ENCODE measurements around the gene YY2. TPM values are rescaled to one million over a fixed set of nuclear protein-coding genes. Genes with fewer than 3 reads are reported as not detected.

YY2 gene
- total RNA-seq, 4 donors from 2014 or later, result 0.26 to 4.4 (median 3.7) TPM; not detected in 1

DNA sequence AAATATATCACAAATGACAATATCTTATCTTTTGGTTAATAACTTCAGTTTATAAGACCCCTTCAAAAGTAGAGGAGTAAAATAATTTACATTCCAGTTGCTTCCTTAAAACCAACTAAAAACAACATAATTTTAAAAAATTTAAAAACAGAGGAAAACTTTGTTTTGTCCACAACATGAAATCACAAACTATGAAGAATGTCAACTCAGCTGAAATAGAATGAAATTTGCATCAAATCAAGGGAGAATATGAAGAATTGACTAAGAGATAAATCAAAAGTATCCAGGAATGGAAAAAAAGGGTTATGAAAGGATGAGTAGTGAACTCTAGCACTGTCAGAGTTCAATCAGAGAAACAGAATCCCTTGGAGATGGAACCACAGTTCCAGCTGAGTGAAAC lies 2.2 kb upstream of the YY2 start:
- Histone ChIP-seq H3K36me3 (no peaks in the 10 kb centered on the region), H3K9me3 (no peaks in the 10 kb centered on the region), H3K4me3 (no peak overlapping the region), H3K27ac (no peak overlapping the region), H3K27me3 (no peaks in the 10 kb centered on the region), H3K4me1 (no peaks in the 10 kb centered on the region)
- no peak for DNase-seq
- intact Hi-C loops (cut with DNase I; ENCODE audit: low total_unique reads), result no loop called here
- TF ChIP-seq, protein P1, sequence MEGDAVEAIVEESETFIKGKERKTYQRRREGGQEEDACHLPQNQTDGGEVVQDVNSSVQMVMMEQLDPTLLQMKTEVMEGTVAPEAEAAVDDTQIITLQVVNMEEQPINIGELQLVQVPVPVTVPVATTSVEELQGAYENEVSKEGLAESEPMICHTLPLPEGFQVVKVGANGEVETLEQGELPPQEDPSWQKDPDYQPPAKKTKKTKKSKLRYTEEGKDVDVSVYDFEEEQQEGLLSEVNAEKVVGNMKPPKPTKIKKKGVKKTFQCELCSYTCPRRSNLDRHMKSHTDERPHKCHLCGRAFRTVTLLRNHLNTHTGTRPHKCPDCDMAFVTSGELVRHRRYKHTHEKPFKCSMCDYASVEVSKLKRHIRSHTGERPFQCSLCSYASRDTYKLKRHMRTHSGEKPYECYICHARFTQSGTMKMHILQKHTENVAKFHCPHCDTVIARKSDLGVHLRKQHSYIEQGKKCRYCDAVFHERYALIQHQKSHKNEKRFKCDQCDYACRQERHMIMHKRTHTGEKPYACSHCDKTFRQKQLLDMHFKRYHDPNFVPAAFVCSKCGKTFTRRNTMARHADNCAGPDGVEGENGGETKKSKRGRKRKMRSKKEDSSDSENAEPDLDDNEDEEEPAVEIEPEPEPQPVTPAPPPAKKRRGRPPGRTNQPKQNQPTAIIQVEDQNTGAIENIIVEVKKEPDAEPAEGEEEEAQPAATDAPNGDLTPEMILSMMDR (IDR thresholded peaks at IDR 0.05), result no peak
- TF ChIP-seq POLR2A (IDR thresholded peaks at IDR 0.05), result no peak

DNA sequence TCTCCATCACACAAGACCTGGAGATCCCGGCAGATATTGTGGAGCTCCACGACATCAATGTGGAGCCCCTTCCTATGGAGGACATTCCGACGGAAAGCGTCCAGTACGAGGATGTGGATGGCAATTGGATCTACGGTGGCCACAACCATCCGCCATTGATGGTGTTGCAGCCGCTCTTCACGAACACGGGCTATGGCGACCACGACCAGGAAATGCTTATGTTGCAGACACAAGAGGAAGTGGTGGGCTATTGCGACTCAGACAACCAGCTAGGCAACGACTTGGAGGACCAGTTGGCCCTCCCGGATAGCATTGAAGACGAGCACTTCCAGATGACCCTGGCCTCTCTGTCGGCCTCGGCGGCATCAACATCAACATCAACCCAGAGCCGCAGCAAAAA lies 717 bp downstream of the YY2 start:
- Histone ChIP-seq H3K4me1 (no peaks in the 10 kb centered on the region), H3K9me3 (no peaks in the 10 kb centered on the region), H3K27me3 (no peaks in the 10 kb centered on the region), H3K4me3 (no peak overlapping the region), H3K27ac (no peak overlapping the region), H3K36me3 (no peaks in the 10 kb centered on the region)
- no peak for DNase-seq
- TF ChIP-seq POLR2A (IDR thresholded peaks at IDR 0.05), result no peak
- TF ChIP-seq, protein P1 (IDR thresholded peaks at IDR 0.05), result no peak
- intact Hi-C loops (cut with DNase I; ENCODE audit: low total_unique reads), result no loop called here

DNA sequence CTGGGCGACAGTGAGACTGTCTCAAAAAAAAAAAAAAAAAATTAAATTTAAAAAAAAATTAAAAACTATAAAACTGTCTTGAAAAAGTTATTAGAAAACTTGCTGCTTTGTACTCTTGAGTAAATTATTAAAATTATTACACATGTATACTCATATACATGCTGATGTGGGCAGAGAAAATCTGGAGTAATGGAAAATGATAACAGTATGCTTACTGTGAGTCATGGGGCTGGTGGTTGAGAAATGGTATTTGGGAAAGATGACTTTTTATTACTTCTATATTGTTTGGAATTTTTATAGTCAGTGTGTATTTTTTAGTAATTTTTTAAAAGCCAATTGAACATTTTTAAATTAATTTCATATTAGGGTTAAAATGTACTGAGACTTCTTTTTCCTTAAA lies 7.5 kb downstream of the YY2 start:
- no peak for DNase-seq
- intact Hi-C loops (cut with DNase I; ENCODE audit: low total_unique reads), result no loop called here
- no peak overlapping the region for H3K4me3 ChIP-seq
- H3K4me1 ChIP-seq, result no peaks in the 10 kb centered on the region
- no peaks in the 10 kb centered on the region for H3K27me3 ChIP-seq
- no peaks in the 10 kb centered on the region for H3K36me3 ChIP-seq
- no peak for TF ChIP-seq POLR2A (IDR thresholded peaks at IDR 0.05)
- TF ChIP-seq, protein P1 (IDR thresholded peaks at IDR 0.05), result no peak
- no peaks in the 10 kb centered on the region for H3K9me3 ChIP-seq
- H3K27ac ChIP-seq, result no peak overlapping the region

DNA sequence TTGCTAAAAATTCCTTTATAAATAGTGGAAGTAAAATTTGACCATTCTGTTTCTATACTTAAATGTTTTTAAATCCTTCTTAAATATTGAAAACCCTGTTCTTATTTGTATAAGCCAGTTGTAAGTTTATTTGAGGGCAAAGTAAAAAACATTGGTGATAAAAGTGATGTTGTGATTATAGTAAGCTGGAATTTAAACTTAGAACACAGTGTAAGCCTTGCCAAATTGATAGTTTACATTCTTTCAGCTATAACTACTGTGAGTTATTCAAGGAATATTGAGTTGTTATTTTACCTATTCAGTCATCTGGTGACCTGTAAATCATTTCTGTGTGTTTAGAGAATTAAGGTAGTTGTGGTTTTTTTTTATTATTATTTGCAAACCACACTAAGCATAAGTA lies 9.6 kb downstream of the YY2 start:
- Histone ChIP-seq H3K27ac (no peak overlapping the region), H3K36me3 (no peaks in the 10 kb centered on the region), H3K4me1 (no peaks in the 10 kb centered on the region), H3K4me3 (no peak overlapping the region), H3K27me3 (no peaks in the 10 kb centered on the region), H3K9me3 (no peaks in the 10 kb centered on the region)
- TF ChIP-seq POLR2A (IDR thresholded peaks at IDR 0.05), result no peak
- TF ChIP-seq, protein P1 (IDR thresholded peaks at IDR 0.05), result no peak
- no peak for DNase-seq
- intact Hi-C loops (cut with DNase I; ENCODE audit: low total_unique reads), result no loop called here

DNA sequence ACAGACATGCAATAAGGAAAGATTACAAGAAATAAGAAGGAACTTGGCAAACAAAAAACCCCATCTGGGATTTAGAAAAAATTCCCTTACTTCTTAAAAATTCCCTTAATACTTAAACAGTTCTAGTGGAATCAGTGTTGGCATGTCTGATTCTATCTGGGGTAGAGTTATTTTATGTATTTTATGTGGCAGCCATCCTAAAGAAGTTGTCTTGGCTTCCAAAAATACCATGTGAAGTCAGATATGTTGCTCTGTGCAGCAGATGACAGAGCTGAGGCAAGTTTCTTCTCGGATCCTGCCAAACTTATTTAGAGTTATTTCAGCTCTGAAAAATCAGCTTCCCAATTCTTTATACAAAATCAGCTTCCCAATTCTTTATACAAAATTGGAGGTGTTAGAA lies 14.7 kb downstream of the YY2 start:
- Histone ChIP-seq H3K4me1 (no peaks in the 10 kb centered on the region), H3K36me3 (no peaks in the 10 kb centered on the region), H3K4me3 (no peak overlapping the region), H3K9me3 (no peaks in the 10 kb centered on the region), H3K27ac (no peak overlapping the region), H3K27me3 (no peaks in the 10 kb centered on the region)
- no peak for DNase-seq
- intact Hi-C loops (cut with DNase I; ENCODE audit: low total_unique reads), result no loop called here
- TF ChIP-seq, protein P1 (IDR thresholded peaks at IDR 0.05), result no peak
- no peak for TF ChIP-seq POLR2A (IDR thresholded peaks at IDR 0.05)

All from uterus (tissue), 4 donors.